Neuronal stem cell (in vitro differentiated cells): ENCODE data around the gene ARPC4.
A peak's percentile ranks its signal among the peaks of the same experiment; 100 is the strongest.

Source experiments
- DNase-seq: peaks from one replicate; pipeline ENCODE4 v3.0.0-alpha.2; 2013; ENCODE audit warnings: low spot score
- H2AFZ ChIP-seq: one replicate; pipeline ENCODE4 v1.6.1; 2013; ENCODE audit warnings: mild to moderate bottlenecking, low read length, inconsistent platforms
- H2AK5ac ChIP-seq: 2 replicates; pipeline ENCODE4 v1.6.1; 2013; ENCODE audit warnings: low read depth, mild to moderate bottlenecking, inconsistent platforms, low read length, moderate library complexity, mixed read lengths
- H2BK120ac ChIP-seq: 2 replicates; pipeline ENCODE4 v1.6.1; 2013; ENCODE audit warnings: low read depth, mild to moderate bottlenecking, inconsistent platforms, low read length, moderate library complexity, mixed read lengths
- H2BK12ac ChIP-seq: one replicate; pipeline ENCODE4 v1.6.1; 2013; ENCODE audit warnings: low read length, inconsistent platforms
- H2BK15ac ChIP-seq: 2 replicates; pipeline ENCODE4 v1.6.1; 2013; ENCODE audit warnings: mild to moderate bottlenecking, low read length, inconsistent platforms, mixed read lengths
- H2BK5ac ChIP-seq: one replicate; pipeline ENCODE4 v1.6.1; 2013; ENCODE audit warnings: inconsistent platforms, mild to moderate bottlenecking, low read length, moderate library complexity
- H3K14ac ChIP-seq: one replicate; pipeline ENCODE4 v1.6.1; 2013; ENCODE audit warnings: low read length, inconsistent platforms
- H3K18ac ChIP-seq: 2 replicates; pipeline ENCODE4 v1.6.1; 2013; ENCODE audit warnings: low read length, inconsistent platforms
- H3K23ac ChIP-seq: 2 replicates; pipeline ENCODE4 v1.6.1; 2013; ENCODE audit warnings: low read depth, mild to moderate bottlenecking, mixed read lengths, low read length, inconsistent platforms; ENCODE audit not compliant: poor library complexity
- H3K27ac ChIP-seq: replicated peaks from 3 replicates; pipeline ENCODE4 v1.5.1; 2013; ENCODE audit warnings: low read length, inconsistent platforms
- H3K27me3 ChIP-seq, 3 experiments: 2 replicates each; pipeline ENCODE4 v1.6.1; 2013; ENCODE audit warnings: low read length in 3 of 3, mild to moderate bottlenecking in 2 of 3, inconsistent platforms in 1 of 3, low read depth in 1 of 3, mixed read lengths in 1 of 3, moderate library complexity in 1 of 3; ENCODE audit not compliant: control insufficient read depth in 3 of 3, insufficient read depth in 3 of 3
- H3K36me3 ChIP-seq, 2 donors: replicated peaks in 1 of 2; 2 replicates each; pipeline ENCODE4 v1.6.1; 2013; ENCODE audit warnings: low read length in 2 of 2; ENCODE audit not compliant: control insufficient read depth in 2 of 2, insufficient read depth in 2 of 2
- H3K4ac ChIP-seq: 2 replicates; pipeline ENCODE4 v1.6.1; 2013; ENCODE audit warnings: inconsistent platforms, mild to moderate bottlenecking, low read length, moderate library complexity
- H3K4me1 ChIP-seq, 2 donors: 1 replicate in 1 of 2; 2 replicates in 1 of 2; pipeline ENCODE4 v1.6.1; 2013; ENCODE audit warnings: low read length in 2 of 2, low read depth in 1 of 2; ENCODE audit not compliant: control insufficient read depth in 2 of 2, insufficient read depth in 1 of 2
- H3K4me2 ChIP-seq: one replicate; pipeline ENCODE4 v1.6.1; 2013; ENCODE audit warnings: mild to moderate bottlenecking, low read length, inconsistent platforms; ENCODE audit not compliant: insufficient read depth, poor library complexity, severe bottlenecking
- H3K4me3 ChIP-seq, 2 donors: 2 replicates each; pipeline ENCODE4 v1.5.1; 2013; ENCODE audit warnings: low read length in 2 of 2, mild to moderate bottlenecking in 2 of 2, inconsistent platforms in 1 of 2, moderate library complexity in 1 of 2
- H3K79me1 ChIP-seq: one replicate; pipeline ENCODE4 v1.6.1; 2013; ENCODE audit warnings: low read depth, mild to moderate bottlenecking, inconsistent platforms, low read length, moderate library complexity
- H3K9ac ChIP-seq: one replicate; pipeline ENCODE4 v1.6.1; 2013; ENCODE audit warnings: mild to moderate bottlenecking, low read depth, low read length, inconsistent platforms; ENCODE audit not compliant: poor library complexity
- H3K9me3 ChIP-seq, 2 donors: replicated peaks in 1 of 2; 2 replicates each; pipeline versions ENCODE3 to v1.6.1; 2013; ENCODE audit warnings: low read length in 2 of 2, mild to moderate bottlenecking in 2 of 2, inconsistent platforms in 1 of 2, low read depth in 1 of 2, mixed read lengths in 1 of 2, moderate library complexity in 1 of 2; ENCODE audit not compliant: control insufficient read depth in 2 of 2, insufficient read depth in 1 of 2
- H4K8ac ChIP-seq: one replicate; pipeline ENCODE4 v1.6.1; 2013; ENCODE audit warnings: low read depth, mild to moderate bottlenecking, inconsistent platforms, low read length, moderate library complexity
- H4K91ac ChIP-seq: one replicate; pipeline ENCODE4 v1.6.1; 2013; ENCODE audit warnings: low read length, low read depth, mild to moderate bottlenecking, inconsistent platforms; ENCODE audit not compliant: poor library complexity
- WGBS, 2 donors: extraction: QIAGEN DNeasy Blood & Tissue Kit; methylation state at CpG; one replicate each; pipeline ENCODE4 v1.1.7; 2013; ENCODE audit warnings: missing lambda C conversion rate in 2 of 2, mixed read lengths in 1 of 2; ENCODE audit not compliant: insufficient read length in 2 of 2, insufficient replicate concordance in 1 of 2; ENCODE audit errors: extremely low coverage in 2 of 2; 5-methylcytosine and 5-hydroxymethylcytosine counted together

Gene ARPC4

GRCh38 chr3:9818666-9819335, 25.9 kb downstream of the ARPC4 start:
- Histone ChIP-seq H3K79me1 (no peaks in the 10 kb centered on the region), H3K4me2 (no peak overlapping the region), H3K27ac (no peak overlapping the region), H3K18ac (no peak overlapping the region), H4K91ac (no peak overlapping the region), H2BK120ac (no peak overlapping the region), H3K36me3 (peaks cover 6 to 38% of the 10 kb centered on the region in 2 donors), H3K27me3 (no peaks in the 10 kb centered on the region), H3K4ac (no peak overlapping the region), H3K4me3 (no peak overlapping the region), H3K9me3 (no peaks in the 10 kb centered on the region), H3K14ac (no peak overlapping the region), H3K23ac (no peak overlapping the region), H2BK5ac (no peak overlapping the region), H2AFZ (no peak overlapping the region), H4K8ac (no peak overlapping the region), H2AK5ac (no peak overlapping the region), H2BK15ac (no peak overlapping the region), H3K4me1 (no peaks in the 10 kb centered on the region), H2BK12ac (no peak overlapping the region), H3K9ac (no peak overlapping the region)
- no peak for DNase-seq
- no CpG with 5 or more reads among the region's 7 CpGs for WGBS, 2 donors

DNA sequence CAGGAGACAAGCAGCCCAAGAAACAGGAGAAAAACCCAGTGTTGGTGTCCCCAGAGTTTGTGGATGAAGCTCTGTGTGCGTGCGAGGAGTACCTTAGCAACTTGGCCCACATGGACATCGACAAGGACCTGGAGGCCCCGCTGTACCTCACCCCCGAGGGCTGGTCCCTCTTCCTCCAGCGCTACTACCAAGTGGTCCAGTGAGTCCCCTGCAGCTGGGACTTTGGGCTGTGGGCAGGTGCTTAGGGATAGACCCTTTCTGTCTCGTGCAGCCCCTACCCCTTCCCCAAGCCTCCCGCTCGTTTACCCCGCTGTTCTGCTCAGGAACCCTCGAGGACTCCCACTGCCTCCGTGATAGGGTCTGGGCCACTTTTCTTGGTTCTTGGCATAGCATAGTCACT, 27.7 kb downstream of the ARPC4 start:
- no CpG with 5 or more reads among the region's 12 CpGs for WGBS, 2 donors
- Histone ChIP-seq H3K18ac (no peak overlapping the region), H3K4me1 (no peaks in the 10 kb centered on the region), H3K4me2 (no peak overlapping the region), H3K4me3 (no peak overlapping the region), H3K79me1 (peaks cover 2% of the 10 kb centered on the region), H3K9me3 (no peaks in the 10 kb centered on the region), H3K4ac (no peak overlapping the region), H2AK5ac (no peak overlapping the region), H3K23ac (no peak overlapping the region), H3K27me3 (no peaks in the 10 kb centered on the region), H2BK120ac (no peak overlapping the region), H3K27ac (no peak overlapping the region), H2BK12ac (no peak overlapping the region), H2AFZ (no peak overlapping the region), H3K14ac (no peak overlapping the region), H4K91ac (no peak overlapping the region), H2BK5ac (no peak overlapping the region), H4K8ac (no peak overlapping the region), H2BK15ac (no peak overlapping the region), H3K36me3 (peaks cover 4 to 35% of the 10 kb centered on the region in 2 donors), H3K9ac (peak overlapping the region; percentile 6)
- DNase-seq = no peak

- H3K14ac ChIP-seq = no peak overlapping the region
- no peak overlapping the region for H3K4me2 ChIP-seq
- WGBS, 2 donors = no CpG with 5 or more reads among the region's 2 CpGs
- no peak overlapping the region for H4K8ac ChIP-seq
- no peaks in the 10 kb centered on the region for H3K4me1 ChIP-seq
- no peak overlapping the region for H3K9ac ChIP-seq
- no peak overlapping the region for H2BK5ac ChIP-seq
- no peak overlapping the region for H3K27ac ChIP-seq
- no peak overlapping the region for H4K91ac ChIP-seq
- no peaks in the 10 kb centered on the region for H3K27me3 ChIP-seq
- H3K79me1 ChIP-seq = peaks cover 2% of the 10 kb centered on the region
- DNase-seq = no peak
- no peak overlapping the region for H2AFZ ChIP-seq
- peaks cover 4 to 39% of the 10 kb centered on the region in 2 donors for H3K36me3 ChIP-seq
- no peak overlapping the region for H3K4me3 ChIP-seq
- H3K18ac ChIP-seq = no peak overlapping the region
- no peak overlapping the region for H2BK12ac ChIP-seq
- H2AK5ac ChIP-seq = no peak overlapping the region
- no peak overlapping the region for H3K4ac ChIP-seq
- H3K23ac ChIP-seq = no peak overlapping the region
- H2BK15ac ChIP-seq = no peak overlapping the region
- no peaks in the 10 kb centered on the region for H3K9me3 ChIP-seq
- H2BK120ac ChIP-seq = no peak overlapping the region
Measured at GRCh38 chr3:9820946-9821345, 28.1 kb downstream of the ARPC4 start.

GRCh38 chr3:9825451-9826040, 32.7 kb downstream of the ARPC4 start:
- Histone ChIP-seq H3K9me3 (no peaks in the 10 kb centered on the region), H2AK5ac (no peak overlapping the region), H3K27ac (no peak overlapping the region), H2BK120ac (no peak overlapping the region), H3K4me2 (no peak overlapping the region), H2AFZ (no peak overlapping the region), H3K23ac (no peak overlapping the region), H3K79me1 (peaks cover 2% of the 10 kb centered on the region), H3K4ac (no peak overlapping the region), H3K4me3 (no peak overlapping the region), H3K36me3 (peaks cover 7 to 58% of the 10 kb centered on the region in 2 donors), H3K9ac (peak overlapping the region; percentile 64), H4K8ac (no peak overlapping the region), H3K14ac (no peak overlapping the region), H3K27me3 (no peaks in the 10 kb centered on the region), H3K18ac (no peak overlapping the region), H2BK5ac (no peak overlapping the region), H3K4me1 (no peaks in the 10 kb centered on the region), H2BK12ac (no peak overlapping the region), H4K91ac (no peak overlapping the region), H2BK15ac (no peak overlapping the region)
- no CpG with 5 or more reads among the region's 14 CpGs for WGBS, 2 donors
- DNase-seq = no peak
